Breast epithelium (tissue), 4 donors: ENCODE results near the gene C1QL3. TPM values are rescaled to one million over a fixed set of nuclear protein-coding genes. Genes with fewer than 3 reads are reported as not detected.

ENCODE experiments used
- DNase-seq, 2 donors: peaks; one replicate each; pipeline ENCODE4 v3.0.0-alpha.2; 2019; ENCODE audit warnings: low spot score in 2 of 2
- H3K27ac ChIP-seq, 2 donors: fragments of 200-600 bp; sonication (generic) in 1 of 2; one replicate each; pipeline ENCODE4 v1.5.1; 2016 to 2019; ENCODE audit warnings: mild to moderate bottlenecking in 1 of 2
- H3K27me3 ChIP-seq, 2 donors: fragments of 200-600 bp; sonication (generic) in 1 of 2; one replicate each; pipeline versions ENCODE4 v1.5.1 to v1.6.0; 2017 to 2019; ENCODE audit warnings: control low read depth in 1 of 2, mild to moderate bottlenecking in 1 of 2
- H3K36me3 ChIP-seq: fragments of 200-600 bp; one replicate; pipeline ENCODE4 v1.5.1; 2019
- H3K4me1 ChIP-seq, 2 donors: fragments of 200-600 bp; sonication (generic); one replicate each; pipeline ENCODE4 v1.5.1; 2016 to 2019; ENCODE audit warnings: control low read depth in 1 of 2
- H3K4me3 ChIP-seq, 3 donors: fragments of 200-600 bp; sonication (generic); 1 replicate in 2 of 3; 2 replicates in 1 of 3; pipeline ENCODE4 v1.5.1; 2016 to 2019; ENCODE audit warnings: mild to moderate bottlenecking in 3 of 3, moderate library complexity in 2 of 3
- H3K9me3 ChIP-seq, 2 donors: fragments of 200-600 bp; sonication (generic) in 1 of 2; one replicate each; pipeline ENCODE4 v1.5.1; 2016 to 2019; ENCODE audit warnings: control low read depth in 1 of 2
- POLR2A ChIP-seq: fragments of 450-650 bp; IDR thresholded peaks from one replicate; pipeline ENCODE4 v1.6.1; 2016; ENCODE audit warnings: antibody characterized with exemption, mild to moderate bottlenecking, moderate library complexity
- POLR2AphosphoS5 ChIP-seq, 3 donors: sonication (generic); formaldehyde crosslinking; IDR thresholded peaks; one replicate each; pipeline ENCODE4 v1.6.1; 2017; ENCODE audit warnings: antibody characterized with exemption in 3 of 3
- intact Hi-C: fragments of 100-400 bp; cut with DNase I; formaldehyde crosslinking; loops from one replicate; pipeline ENCODE4 v1.15.1; 2023; ENCODE audit warnings: low total_unique reads
- total RNA-seq, 3 donors: library from RNA; depleted of rRNA; stranded (reverse); fragments of >200 nt; gene quantifications; one replicate each; pipeline ENCODE4 v1.1.0, GENCODE V29; 2016
- TF ChIP-seq, protein P1 (sequence below), 3 donors: fragments of 450-650 bp; IDR thresholded peaks; one replicate each; pipeline ENCODE4 v1.5.1; 2016 to 2017; ENCODE audit warnings: antibody characterized with exemption in 3 of 3, mild to moderate bottlenecking in 3 of 3, moderate library complexity in 3 of 3

C1QL3 gene
- total RNA-seq, 3 donors from 2014 or later: not detected

DNA sequence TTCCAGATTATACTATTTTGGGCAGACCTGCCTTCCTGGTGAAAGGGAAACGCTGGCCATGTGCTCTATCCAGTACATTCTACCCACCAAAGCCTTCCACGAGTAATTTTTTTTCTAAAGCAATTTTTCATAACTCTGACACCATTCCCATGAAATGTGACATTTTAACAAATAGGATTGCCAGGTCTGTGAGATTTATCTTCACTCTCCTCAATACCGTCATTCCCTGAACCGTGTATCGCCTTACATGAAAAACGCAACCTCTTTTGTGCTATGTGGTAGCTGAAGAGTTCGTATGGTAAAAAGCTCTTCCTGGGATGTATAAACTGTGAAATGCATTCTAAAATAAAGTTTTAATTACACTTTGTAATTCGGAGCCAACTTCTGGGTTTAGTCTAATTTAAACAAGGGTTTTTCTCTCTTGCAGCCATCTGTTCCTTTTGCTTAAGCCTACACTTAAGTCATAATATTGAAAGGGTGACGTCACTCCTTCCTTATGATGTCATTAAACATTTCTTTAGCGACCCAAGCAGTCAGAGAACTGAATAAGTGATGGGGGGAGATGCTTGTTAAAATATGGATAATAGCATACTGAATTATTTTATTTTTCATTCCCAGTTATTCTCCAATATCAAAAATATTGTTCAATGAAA lies 27.7 kb downstream of the C1QL3 start:
- TF ChIP-seq POLR2AphosphoS5 (IDR thresholded peaks at IDR 0.05): no peak
- TF ChIP-seq POLR2A: no peak
- TF ChIP-seq, protein P1, sequence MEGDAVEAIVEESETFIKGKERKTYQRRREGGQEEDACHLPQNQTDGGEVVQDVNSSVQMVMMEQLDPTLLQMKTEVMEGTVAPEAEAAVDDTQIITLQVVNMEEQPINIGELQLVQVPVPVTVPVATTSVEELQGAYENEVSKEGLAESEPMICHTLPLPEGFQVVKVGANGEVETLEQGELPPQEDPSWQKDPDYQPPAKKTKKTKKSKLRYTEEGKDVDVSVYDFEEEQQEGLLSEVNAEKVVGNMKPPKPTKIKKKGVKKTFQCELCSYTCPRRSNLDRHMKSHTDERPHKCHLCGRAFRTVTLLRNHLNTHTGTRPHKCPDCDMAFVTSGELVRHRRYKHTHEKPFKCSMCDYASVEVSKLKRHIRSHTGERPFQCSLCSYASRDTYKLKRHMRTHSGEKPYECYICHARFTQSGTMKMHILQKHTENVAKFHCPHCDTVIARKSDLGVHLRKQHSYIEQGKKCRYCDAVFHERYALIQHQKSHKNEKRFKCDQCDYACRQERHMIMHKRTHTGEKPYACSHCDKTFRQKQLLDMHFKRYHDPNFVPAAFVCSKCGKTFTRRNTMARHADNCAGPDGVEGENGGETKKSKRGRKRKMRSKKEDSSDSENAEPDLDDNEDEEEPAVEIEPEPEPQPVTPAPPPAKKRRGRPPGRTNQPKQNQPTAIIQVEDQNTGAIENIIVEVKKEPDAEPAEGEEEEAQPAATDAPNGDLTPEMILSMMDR (IDR thresholded peaks at IDR 0.05): no peak
- H3K4me1 ChIP-seq: no peaks in the 10 kb centered on the region
- intact Hi-C loops: no loop called here
- H3K9me3 ChIP-seq: no peaks in the 10 kb centered on the region
- DNase-seq: no peak
- H3K27ac ChIP-seq: no peak overlapping the region
- H3K4me3 ChIP-seq: no peak overlapping the region
- H3K36me3 ChIP-seq: no peaks in the 10 kb centered on the region
- H3K27me3 ChIP-seq: no peaks in the 10 kb centered on the region

- no peak overlapping the region for H3K27ac ChIP-seq
- intact Hi-C loops: no loop called here
- no peaks in the 10 kb centered on the region for H3K9me3 ChIP-seq
- H3K4me1 ChIP-seq: no peaks in the 10 kb centered on the region
- DNase-seq: no peak
- no peak overlapping the region for H3K4me3 ChIP-seq
- no peak for TF ChIP-seq POLR2A
- TF ChIP-seq POLR2AphosphoS5 (IDR thresholded peaks at IDR 0.05): no peak
- TF ChIP-seq, protein P1 (IDR thresholded peaks at IDR 0.05): no peak
- H3K27me3 ChIP-seq: no peaks in the 10 kb centered on the region
- no peaks in the 10 kb centered on the region for H3K36me3 ChIP-seq
Observed at GRCh38 chr10:16491933-16492332, 29.7 kb downstream of the C1QL3 start.

DNA sequence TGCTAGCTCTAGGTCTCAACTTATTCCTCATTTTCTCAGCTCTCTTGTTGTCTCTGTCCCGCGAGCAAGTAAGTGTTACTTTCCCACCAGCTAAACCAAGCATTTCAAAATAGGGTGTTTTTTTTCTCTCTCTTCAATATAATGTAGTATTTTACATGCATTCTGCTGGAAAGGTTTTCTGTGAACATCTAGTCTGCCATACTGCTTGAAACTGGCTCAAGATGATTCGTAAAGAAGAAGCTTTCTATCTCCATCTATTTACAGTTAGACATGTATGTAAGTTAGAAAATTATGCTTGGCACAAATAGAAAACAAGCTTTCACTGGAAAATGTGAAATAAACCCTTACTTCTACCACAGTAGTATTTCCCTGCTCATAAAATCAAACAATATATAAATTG lies 31.2 kb downstream of the C1QL3 start:
- H3K4me1 ChIP-seq: no peaks in the 10 kb centered on the region
- TF ChIP-seq, protein P1 (IDR thresholded peaks at IDR 0.05): no peak
- no peaks in the 10 kb centered on the region for H3K27me3 ChIP-seq
- no peaks in the 10 kb centered on the region for H3K9me3 ChIP-seq
- H3K27ac ChIP-seq: no peak overlapping the region
- no peaks in the 10 kb centered on the region for H3K36me3 ChIP-seq
- no peak overlapping the region for H3K4me3 ChIP-seq
- intact Hi-C loops: no loop called here
- DNase-seq: no peak

- intact Hi-C loops: no loop called here
- H3K27ac ChIP-seq: no peak overlapping the region
Observed at GRCh38 chr10:16483241-16483917, 38.3 kb downstream of the C1QL3 start.

More at GRCh38 chr10:16483241-16483917, 38.3 kb downstream of the C1QL3 start:
- H3K4me1 ChIP-seq: no peaks in the 10 kb centered on the region
- H3K9me3 ChIP-seq: no peaks in the 10 kb centered on the region
- no peak for DNase-seq
- TF ChIP-seq POLR2AphosphoS5 (IDR thresholded peaks at IDR 0.05): no peak
- no peak for TF ChIP-seq POLR2A
- TF ChIP-seq, protein P1 (IDR thresholded peaks at IDR 0.05): no peak
- no peak overlapping the region for H3K4me3 ChIP-seq
- no peaks in the 10 kb centered on the region for H3K27me3 ChIP-seq
- H3K36me3 ChIP-seq: no peaks in the 10 kb centered on the region
